Activated CD4-positive, alpha-beta memory T cell treated with anti-CD3 and anti-CD28 coated beads for 36 hours (primary cell): ENCODE data around the gene SLC41A2. TPM values are rescaled to one million over a fixed set of nuclear protein-coding genes. Genes with fewer than 3 reads are reported as not detected.

Experiments used
- CTCF ChIA-PET: fragments of 350-600 bp; sonication (Branson Sonifier 250); formaldehyde crosslinking; loops from one replicate; lab custom pipeline; 2021; ENCODE audit warnings: antibody characterized with exemption, inconsistent platforms; lab: Charles Lee
- POLR2A ChIA-PET: fragments of 350-600 bp; sonication (Branson Sonifier 250); formaldehyde crosslinking; loops from one replicate; lab custom pipeline; 2021; ENCODE audit warnings: antibody characterized with exemption; lab: Charles Lee
- DNase-seq: peaks from one replicate; pipeline ENCODE4 v3.0.0-alpha.2; 2020
- H3K27ac Mint-ChIP-seq: one replicate; pipeline ENCODE4 v1.8.0; 2021; ENCODE audit warnings: mixed read lengths
- H3K27me3 Mint-ChIP-seq: one replicate; pipeline ENCODE4 v1.8.0; 2021; ENCODE audit warnings: mixed read lengths
- H3K36me3 Mint-ChIP-seq: one replicate; pipeline ENCODE4 v1.8.0; 2021; ENCODE audit warnings: mixed read lengths
- H3K4me1 Mint-ChIP-seq: one replicate; pipeline ENCODE4 v1.8.0; 2021; ENCODE audit warnings: low read depth, mixed read lengths
- H3K4me3 Mint-ChIP-seq: one replicate; pipeline ENCODE4 v1.8.0; 2021; ENCODE audit warnings: mild to moderate bottlenecking, mixed read lengths
- H3K9me3 Mint-ChIP-seq: one replicate; pipeline ENCODE4 v1.8.0; 2021; ENCODE audit warnings: mixed read lengths
- intact Hi-C: fragments of 100-400 bp; cut with micrococcal nuclease; formaldehyde crosslinking; loops from one replicate; pipeline ENCODE4 v1.15.1; 2023
- total RNA-seq, 2 experiments: library from RNA; stranded (reverse); gene quantifications; one replicate each; pipeline ENCODE4 v1.2.3, GENCODE V29; 2021

SLC41A2 gene
- total RNA-seq, 2 experiments from 2014 or later = 7.6 to 7.7 TPM

- DNase-seq = no peak
- intact Hi-C loops = no loop called here
- ChIA-PET CTCF (interaction anchor here (1.1 kb wide), 1 partner anchor 10 kb away, joined by 3 read pairs; no protein-coding TSS in a partner anchor), POLR2A (interaction anchor here (0.6 kb wide), 2 partner anchors 87 to 215 kb away, joined by 3 read pairs; no protein-coding TSS in a partner anchor)
- H3K27me3 Mint-ChIP-seq = no peaks in the 10 kb centered on the region
- no peak overlapping the region for H3K4me3 Mint-ChIP-seq
- peaks cover 8% of the 10 kb centered on the region for H3K9me3 Mint-ChIP-seq
- peaks cover 2% of the 10 kb centered on the region for H3K36me3 Mint-ChIP-seq
- H3K4me1 Mint-ChIP-seq = no peaks in the 10 kb centered on the region
- no peak overlapping the region for H3K27ac Mint-ChIP-seq
Measured at GRCh38 chr12:104942075-104942474, 16.0 kb downstream of the SLC41A2 start.

- ChIA-PET POLR2A (interaction anchor here (0.6 kb wide), 1 partner anchor 10 kb away, joined by 3 read pairs; no protein-coding TSS in a partner anchor), CTCF (no interaction called here)
- H3K27ac Mint-ChIP-seq = no peak overlapping the region
Measured at GRCh38 chr12:104941454-104941853, 16.6 kb downstream of the SLC41A2 start.

DNA sequence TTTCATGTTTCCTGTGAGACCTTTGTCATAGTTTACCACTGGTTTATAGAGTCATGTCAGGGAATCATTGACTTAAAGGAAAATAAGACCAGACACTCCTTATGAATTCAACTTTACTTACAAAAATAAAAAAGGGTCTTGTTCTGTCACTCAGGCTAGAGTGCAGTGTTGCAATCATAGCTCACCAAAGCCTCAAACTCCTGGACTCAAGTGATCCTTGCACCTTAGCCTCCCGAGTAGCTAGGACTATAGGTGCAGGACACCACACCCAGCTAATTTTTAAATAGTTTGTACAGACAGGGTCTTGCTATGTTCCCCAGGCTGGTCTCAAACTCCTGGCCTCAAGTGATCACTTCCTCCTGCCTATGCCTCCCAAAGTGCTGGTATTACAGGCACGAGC lies 19.0 kb downstream of the SLC41A2 start:
- Mint-ChIP-seq H3K4me1 (no peaks in the 10 kb centered on the region), H3K4me3 (no peak overlapping the region), H3K9me3 (peaks cover 8% of the 10 kb centered on the region), H3K27ac (no peak overlapping the region), H3K36me3 (peaks cover 2% of the 10 kb centered on the region), H3K27me3 (no peaks in the 10 kb centered on the region)
- no peak for DNase-seq
- ChIA-PET CTCF (no interaction called here), POLR2A (no interaction called here)
- intact Hi-C loops = no loop called here

More at GRCh38 chr12:104941454-104941853, 16.6 kb downstream of the SLC41A2 start:
- intact Hi-C loops = no loop called here
- Mint-ChIP-seq H3K36me3 (peaks cover 2% of the 10 kb centered on the region), H3K4me3 (no peak overlapping the region), H3K9me3 (peaks cover 8% of the 10 kb centered on the region), H3K4me1 (no peaks in the 10 kb centered on the region), H3K27me3 (no peaks in the 10 kb centered on the region)
- no peak for DNase-seq

DNA sequence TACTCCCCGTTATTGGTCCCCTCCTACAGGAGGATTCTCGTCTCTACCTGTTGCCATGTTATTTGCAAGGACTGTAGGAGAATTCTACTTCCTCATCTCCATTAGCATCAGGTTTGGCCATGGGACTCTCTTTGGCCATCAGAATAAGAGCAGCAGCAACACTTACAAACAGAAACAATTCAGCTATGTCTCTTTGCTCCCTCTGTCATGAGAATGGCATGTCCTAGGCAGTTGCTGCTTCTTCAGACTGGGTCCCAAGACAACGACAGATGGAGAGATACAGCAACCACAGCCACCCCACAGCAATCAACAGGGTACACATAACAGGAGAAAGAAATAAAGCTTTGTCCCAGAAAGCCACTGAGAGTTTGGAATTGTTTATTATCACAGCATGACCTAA lies 19.7 kb downstream of the SLC41A2 start:
- intact Hi-C loops = no loop called here
- POLR2A ChIA-PET = no interaction called here

GRCh38 chr12:104935886-104936285 lies 22.2 kb downstream of the SLC41A2 start:
- no peak for DNase-seq
- ChIA-PET CTCF (no interaction called here), POLR2A (no interaction called here)
- Mint-ChIP-seq H3K27me3 (no peaks in the 10 kb centered on the region), H3K4me1 (peaks cover 9% of the 10 kb centered on the region), H3K36me3 (no peaks in the 10 kb centered on the region), H3K4me3 (no peak overlapping the region), H3K27ac (no peak overlapping the region), H3K9me3 (no peaks in the 10 kb centered on the region)
- intact Hi-C loops = no loop called here

More for the DNA sequence above, 19.7 kb downstream of the SLC41A2 start:
- CTCF ChIA-PET = no interaction called here
- DNase-seq = no peak
- H3K4me3 Mint-ChIP-seq = no peak overlapping the region
- no peaks in the 10 kb centered on the region for H3K4me1 Mint-ChIP-seq
- peaks cover 2% of the 10 kb centered on the region for H3K9me3 Mint-ChIP-seq
- no peak overlapping the region for H3K27ac Mint-ChIP-seq
- H3K36me3 Mint-ChIP-seq = no peaks in the 10 kb centered on the region
- no peaks in the 10 kb centered on the region for H3K27me3 Mint-ChIP-seq

GRCh38 chr12:104933778-104934177 lies 24.3 kb downstream of the SLC41A2 start:
- H3K4me1 Mint-ChIP-seq = peaks cover 25% of the 10 kb centered on the region
- H3K9me3 Mint-ChIP-seq = no peaks in the 10 kb centered on the region
- intact Hi-C loops = no loop called here
- CTCF ChIA-PET = no interaction called here
- POLR2A ChIA-PET = no interaction called here
- H3K36me3 Mint-ChIP-seq = no peaks in the 10 kb centered on the region
- no peaks in the 10 kb centered on the region for H3K27me3 Mint-ChIP-seq
- DNase-seq = no peak
- H3K27ac Mint-ChIP-seq = no peak overlapping the region
- H3K4me3 Mint-ChIP-seq = no peak overlapping the region

- no peak overlapping the region for H3K4me3 Mint-ChIP-seq
Measured at GRCh38 chr12:104933128-104933527, 25.0 kb downstream of the SLC41A2 start.

DNA sequence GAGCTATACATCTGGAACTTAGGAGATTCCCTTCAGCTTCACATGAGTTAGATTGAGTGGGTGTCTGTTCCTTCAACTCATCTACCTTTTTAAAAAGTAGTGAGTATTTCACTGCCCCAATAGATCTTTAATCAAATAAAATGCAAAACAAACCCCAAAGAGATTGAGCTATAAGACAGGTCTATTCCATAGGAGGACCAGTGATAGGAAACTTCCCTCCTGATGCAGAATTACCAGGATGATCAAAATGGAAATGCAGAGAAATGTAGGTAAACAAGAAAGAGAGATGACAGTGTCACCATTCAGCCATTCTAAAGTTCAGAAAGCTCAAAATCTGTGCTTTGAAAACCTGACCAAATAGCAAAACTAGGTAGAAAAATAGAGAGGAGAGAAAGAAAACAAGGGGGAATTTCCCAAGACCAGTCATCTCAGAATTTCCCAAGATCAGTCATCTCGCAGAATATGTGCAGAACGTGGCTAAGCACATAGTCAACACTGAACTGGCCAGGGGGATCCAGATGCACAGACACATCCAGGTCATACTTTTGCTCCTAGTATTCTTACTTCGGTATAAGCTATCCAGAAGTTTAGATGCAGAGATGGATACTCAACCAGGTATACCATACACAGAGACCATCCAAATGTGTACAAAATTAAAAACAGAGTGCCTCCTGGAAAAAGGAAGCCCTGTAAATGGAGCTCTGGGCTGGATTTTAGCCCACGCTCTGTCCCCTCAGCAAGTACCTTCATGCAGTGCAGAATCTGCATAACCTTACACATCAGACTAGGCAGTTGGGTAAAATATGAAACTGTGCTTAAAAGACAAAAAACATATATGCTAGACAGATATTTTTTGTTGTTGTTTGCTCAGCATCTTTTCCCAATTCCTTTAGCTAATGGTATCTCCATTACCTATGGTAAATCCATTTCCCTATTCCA lies 27.4 kb downstream of the SLC41A2 start:
- Mint-ChIP-seq H3K27me3 (no peaks in the 10 kb centered on the region), H3K27ac (peak overlapping the region; percentile 39), H3K4me1 (peaks cover 25% of the 10 kb centered on the region), H3K9me3 (no peaks in the 10 kb centered on the region), H3K36me3 (no peaks in the 10 kb centered on the region), H3K4me3 (no peak overlapping the region)
- DNase-seq = peak; percentile 73
- POLR2A ChIA-PET = interaction anchor here (0.7 to 2.5 kb wide), 4 partner anchors 10 to 28 kb away, joined by 3 to 5 read pairs (median 4); partner anchors contain the start of gene SLC41A2
- intact Hi-C loops = loop anchor here (1.0 to 2.0 kb wide), 7 partner anchors 27 to 432 kb away; partner anchors contain the start of gene NOPCHAP1
- CTCF ChIA-PET = interaction anchor here (0.9 to 2.4 kb wide), 5 partner anchors 27 to 123 kb away, joined by 3 to 11 read pairs (median 4); no protein-coding TSS in a partner anchor

More at GRCh38 chr12:104933128-104933527, 25.0 kb downstream of the SLC41A2 start:
- Mint-ChIP-seq H3K9me3 (no peaks in the 10 kb centered on the region), H3K4me1 (peaks cover 25% of the 10 kb centered on the region), H3K27me3 (no peaks in the 10 kb centered on the region), H3K36me3 (no peaks in the 10 kb centered on the region), H3K27ac (no peak overlapping the region)
- CTCF ChIA-PET = no interaction called here
- POLR2A ChIA-PET = no interaction called here
- no peak for DNase-seq
- intact Hi-C loops = no loop called here

DNA sequence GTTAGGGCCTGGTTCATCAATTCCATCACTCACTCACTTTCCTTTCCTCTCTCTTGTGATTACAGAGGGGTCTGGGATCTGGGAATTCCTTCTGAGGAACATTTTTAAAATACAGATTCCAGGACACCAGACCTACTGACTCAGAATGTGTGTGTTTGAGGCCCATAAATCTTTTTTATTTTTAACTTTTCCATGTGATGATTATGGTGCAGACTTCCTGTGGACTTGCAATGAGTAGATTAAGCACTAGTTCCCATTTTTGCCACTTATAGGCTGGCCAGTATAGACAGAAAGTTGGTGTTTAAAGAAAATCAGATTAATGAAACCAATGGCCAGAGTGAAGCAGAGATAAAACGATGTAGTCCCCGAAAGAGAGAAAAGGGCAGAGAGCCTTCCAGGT lies 28.1 kb downstream of the SLC41A2 start:
- Mint-ChIP-seq H3K9me3 (no peaks in the 10 kb centered on the region), H3K4me3 (no peak overlapping the region), H3K27me3 (no peaks in the 10 kb centered on the region), H3K36me3 (no peaks in the 10 kb centered on the region), H3K4me1 (peaks cover 25% of the 10 kb centered on the region), H3K27ac (peak overlapping the region; percentile 39)
- DNase-seq = no peak
- POLR2A ChIA-PET = interaction anchor here (0.9 to 2.5 kb wide), 2 partner anchors 9 to 29 kb away, joined by 4 to 5 read pairs; partner anchors contain the start of gene SLC41A2
- intact Hi-C loops = loop anchor here (1.0 to 2.0 kb wide), 7 partner anchors 27 to 431 kb away; partner anchors contain the start of gene NOPCHAP1
- CTCF ChIA-PET = interaction anchor here (0.9 to 2.4 kb wide), 5 partner anchors 27 to 548 kb away, joined by 3 to 11 read pairs (median 4); no protein-coding TSS in a partner anchor

GRCh38 chr12:104929368-104929767 lies 28.7 kb downstream of the SLC41A2 start:
- intact Hi-C loops = no loop called here
- H3K27ac Mint-ChIP-seq = peak overlapping the region; percentile 23
- no peaks in the 10 kb centered on the region for H3K36me3 Mint-ChIP-seq
- H3K4me1 Mint-ChIP-seq = peaks cover 25% of the 10 kb centered on the region
- peaks cover 1% of the 10 kb centered on the region for H3K27me3 Mint-ChIP-seq
- ChIA-PET CTCF (interaction anchor here (1.1 to 2.4 kb wide), 2 partner anchors 30 to 548 kb away, joined by 3 to 11 read pairs; no protein-coding TSS in a partner anchor), POLR2A (interaction anchor here (0.9 to 2.5 kb wide), 2 partner anchors 8 to 29 kb away, joined by 4 to 5 read pairs; partner anchors contain the start of gene SLC41A2)
- H3K4me3 Mint-ChIP-seq = no peak overlapping the region
- no peak for DNase-seq
- H3K9me3 Mint-ChIP-seq = no peaks in the 10 kb centered on the region

GRCh38 chr12:104928036-104928745 lies 29.9 kb downstream of the SLC41A2 start:
- peaks cover 25% of the 10 kb centered on the region for H3K4me1 Mint-ChIP-seq
- ChIA-PET POLR2A (no interaction called here), CTCF (interaction anchor here (0.6 kb wide), 1 partner anchor 191 kb away, joined by 3 read pairs; no protein-coding TSS in a partner anchor)
- DNase-seq = no peak
- no peaks in the 10 kb centered on the region for H3K9me3 Mint-ChIP-seq
- H3K27ac Mint-ChIP-seq = no peak overlapping the region
- intact Hi-C loops = no loop called here
- peaks cover 1% of the 10 kb centered on the region for H3K27me3 Mint-ChIP-seq
- no peaks in the 10 kb centered on the region for H3K36me3 Mint-ChIP-seq
- no peak overlapping the region for H3K4me3 Mint-ChIP-seq
